COR-L47 (cell line): ENCODE results near the gene LHCGR.
"Not testable (repeated sequence)": the region's sequence is repeated elsewhere in the genome, so short reads cannot be mapped to it uniquely, and the experiment has no call there.

Experiments
- DNase-seq: peaks from one replicate; lab custom pipeline; 2025; lab: John Stamatoyannopoulos, UW

Gene LHCGR

GRCh38 chr2:48709096-48710034, 46.2 kb downstream of the LHCGR start:
- DNase-seq, result no peak

GRCh38 chr2:48707466-48707865, 48.1 kb downstream of the LHCGR start:
- no peak for DNase-seq

- not testable (repeated sequence) for DNase-seq
These were observed 51.9 kb downstream of the LHCGR start for GRCh38 chr2:48703621-48704020.

- DNase-seq, result no peak
These were observed 56.1 kb downstream of the LHCGR start for GRCh38 chr2:48699348-48699930.

GRCh38 chr2:48696881-48697280, 58.6 kb downstream of the LHCGR start:
- DNase-seq, result no peak

- DNase-seq, result no peak
These were observed 59.5 kb downstream of the LHCGR start for GRCh38 chr2:48695991-48696390.

- no peak for DNase-seq
These were observed 61.4 kb downstream of the LHCGR start for GRCh38 chr2:48694149-48694548.

- DNase-seq, result no peak
These were observed 61.9 kb downstream of the LHCGR start for GRCh38 chr2:48693645-48694044.

- DNase-seq, result no peak
These were observed 62.5 kb downstream of the LHCGR start for GRCh38 chr2:48693066-48693465.

GRCh38 chr2:48691935-48692691, 63.4 kb downstream of the LHCGR start:
- no peak for DNase-seq

- no peak for DNase-seq
These were observed 70.4 kb downstream of the LHCGR start for GRCh38 chr2:48685126-48685525.

- DNase-seq, result no peak
These were observed 78.1 kb downstream of the LHCGR start for GRCh38 chr2:48677450-48677849.

- no peak for DNase-seq
These were observed 80.6 kb downstream of the LHCGR start for GRCh38 chr2:48674933-48675332.

- no peak for DNase-seq
These were observed 81.9 kb downstream of the LHCGR start for GRCh38 chr2:48673581-48673980.

GRCh38 chr2:48668992-48669391, 86.5 kb downstream of the LHCGR start:
- no peak for DNase-seq

- DNase-seq, result no peak
These were observed 104.2 kb downstream of the LHCGR start for GRCh38 chr2:48651158-48651790.

GRCh38 chr2:48638261-48638660, 117.3 kb downstream of the LHCGR start:
- DNase-seq, result no peak
